ENCODE measurements around the gene CMPK1.
"Not testable (repeated sequence)": the region's sequence is repeated elsewhere in the genome, so short reads cannot be mapped to it uniquely, and the experiment has no call there.

Gene CMPK1

GRCh38 chr1:47333578-47333921 is at the start of gene CMPK1:
Gene CMPK1, plus strand, starts transcription at chr1:47333790. Its CDS starts 156 bp downstream, at chr1:47333946.
- peak within 1 kb of the TSS; percentile 98 for H3K4me3 ChIP-seq (ENCODE audit: low read depth, low read length)
- peak within 1 kb of the TSS; percentile 70 for H3K9ac ChIP-seq (ENCODE audit: low read depth, low read length)
- peak within 1 kb of the TSS; percentile 99 for H3K27ac ChIP-seq (ENCODE audit: low read depth, low read length)
- H3K9me3 ChIP-seq (ENCODE audit: control insufficient read depth, insufficient read depth, low read length), result no peaks in the 10 kb centered on the region
- no peaks in the 10 kb centered on the region for H3K27me3 ChIP-seq (ENCODE audit: control insufficient read depth, insufficient read depth, low read length)
- H3K4me1 ChIP-seq (ENCODE audit: control insufficient read depth, insufficient read depth, low read length), result peaks cover 12% of the 10 kb centered on the region
- H3K36me3 ChIP-seq (ENCODE audit: control insufficient read depth, insufficient read depth, low read length), result no peaks in the 10 kb centered on the region

GRCh38 chr1:47288116-47288515 is 45.5 kb upstream of the CMPK1 start:
- H3K4me1 ChIP-seq (ENCODE audit: control insufficient read depth, insufficient read depth, low read length); H3K9me3 ChIP-seq (ENCODE audit: control insufficient read depth, insufficient read depth, low read length); H3K27me3 ChIP-seq (ENCODE audit: control insufficient read depth, insufficient read depth, low read length); H3K27ac ChIP-seq (ENCODE audit: low read depth, low read length); H3K9ac ChIP-seq (ENCODE audit: low read depth, low read length); H3K4me3 ChIP-seq (ENCODE audit: low read depth, low read length): not testable (repeated sequence)
- peaks cover 83% of the 10 kb centered on the region for H3K36me3 ChIP-seq (ENCODE audit: control insufficient read depth, insufficient read depth, low read length)

GRCh38 chr1:47294863-47295262 is 38.7 kb upstream of the CMPK1 start:
- H3K27me3 ChIP-seq (ENCODE audit: control insufficient read depth, insufficient read depth, low read length); H3K27ac ChIP-seq (ENCODE audit: low read depth, low read length); H3K9ac ChIP-seq (ENCODE audit: low read depth, low read length); H3K4me1 ChIP-seq (ENCODE audit: control insufficient read depth, insufficient read depth, low read length); H3K9me3 ChIP-seq (ENCODE audit: control insufficient read depth, insufficient read depth, low read length); H3K4me3 ChIP-seq (ENCODE audit: low read depth, low read length): not testable (repeated sequence)
- peaks cover 90% of the 10 kb centered on the region for H3K36me3 ChIP-seq (ENCODE audit: control insufficient read depth, insufficient read depth, low read length)

GRCh38 chr1:47295579-47295978 is 38.0 kb upstream of the CMPK1 start:
- H3K27ac ChIP-seq (ENCODE audit: low read depth, low read length), result no peak overlapping the region
- H3K36me3 ChIP-seq (ENCODE audit: control insufficient read depth, insufficient read depth, low read length), result peaks cover 92% of the 10 kb centered on the region
- H3K9ac ChIP-seq (ENCODE audit: low read depth, low read length), result no peak overlapping the region
- no peaks in the 10 kb centered on the region for H3K4me1 ChIP-seq (ENCODE audit: control insufficient read depth, insufficient read depth, low read length)
- no peaks in the 10 kb centered on the region for H3K27me3 ChIP-seq (ENCODE audit: control insufficient read depth, insufficient read depth, low read length)
- H3K4me3 ChIP-seq (ENCODE audit: low read depth, low read length), result no peak overlapping the region
- no peaks in the 10 kb centered on the region for H3K9me3 ChIP-seq (ENCODE audit: control insufficient read depth, insufficient read depth, low read length)

- H3K9ac ChIP-seq (ENCODE audit: low read depth, low read length), result no peak overlapping the region
- H3K36me3 ChIP-seq (ENCODE audit: control insufficient read depth, insufficient read depth, low read length), result peaks cover 99% of the 10 kb centered on the region
- no peaks in the 10 kb centered on the region for H3K4me1 ChIP-seq (ENCODE audit: control insufficient read depth, insufficient read depth, low read length)
- no peaks in the 10 kb centered on the region for H3K27me3 ChIP-seq (ENCODE audit: control insufficient read depth, insufficient read depth, low read length)
- H3K9me3 ChIP-seq (ENCODE audit: control insufficient read depth, insufficient read depth, low read length), result no peaks in the 10 kb centered on the region
- no peak overlapping the region for H3K27ac ChIP-seq (ENCODE audit: low read depth, low read length)
- no peak overlapping the region for H3K4me3 ChIP-seq (ENCODE audit: low read depth, low read length)
These were observed 35.4 kb upstream of the CMPK1 start for GRCh38 chr1:47298025-47298699.

GRCh38 chr1:47302472-47302871 is 31.1 kb upstream of the CMPK1 start:
- Histone ChIP-seq H3K4me1 (ENCODE audit: control insufficient read depth, insufficient read depth, low read length) (peaks cover 3% of the 10 kb centered on the region), H3K36me3 (ENCODE audit: control insufficient read depth, insufficient read depth, low read length) (peaks cover 88% of the 10 kb centered on the region), H3K27ac (ENCODE audit: low read depth, low read length) (no peak overlapping the region), H3K9ac (ENCODE audit: low read depth, low read length) (no peak overlapping the region), H3K4me3 (ENCODE audit: low read depth, low read length) (no peak overlapping the region), H3K27me3 (ENCODE audit: control insufficient read depth, insufficient read depth, low read length) (no peaks in the 10 kb centered on the region), H3K9me3 (ENCODE audit: control insufficient read depth, insufficient read depth, low read length) (no peaks in the 10 kb centered on the region)

GRCh38 chr1:47309427-47309826 is 24.2 kb upstream of the CMPK1 start:
- no peak overlapping the region for H3K4me3 ChIP-seq (ENCODE audit: low read depth, low read length)
- H3K27me3 ChIP-seq (ENCODE audit: control insufficient read depth, insufficient read depth, low read length), result no peaks in the 10 kb centered on the region
- no peaks in the 10 kb centered on the region for H3K9me3 ChIP-seq (ENCODE audit: control insufficient read depth, insufficient read depth, low read length)
- peaks cover 42% of the 10 kb centered on the region for H3K36me3 ChIP-seq (ENCODE audit: control insufficient read depth, insufficient read depth, low read length)
- H3K9ac ChIP-seq (ENCODE audit: low read depth, low read length), result no peak overlapping the region
- peaks cover 16% of the 10 kb centered on the region for H3K4me1 ChIP-seq (ENCODE audit: control insufficient read depth, insufficient read depth, low read length)
- H3K27ac ChIP-seq (ENCODE audit: low read depth, low read length), result no peak overlapping the region

GRCh38 chr1:47313915-47314664 is 19.5 kb upstream of the CMPK1 start, which contains the start of gene STIL:
Gene STIL, minus strand, starts transcription at chr1:47314147. Its CDS starts 3,828 bp downstream, at chr1:47310319.
- H3K4me1 ChIP-seq (ENCODE audit: control insufficient read depth, insufficient read depth, low read length), result 0 out of 2 replicates have a peak, but pooled peaks cover 4% of the 10 kb centered on the region
- H3K27ac ChIP-seq (ENCODE audit: low read depth, low read length), result peak within 1 kb of the TSS; percentile 98
- H3K27me3 ChIP-seq (ENCODE audit: control insufficient read depth, insufficient read depth, low read length), result no peaks in the 10 kb centered on the region
- peak within 1 kb of the TSS; percentile 95 for H3K4me3 ChIP-seq (ENCODE audit: low read depth, low read length)
- H3K9ac ChIP-seq (ENCODE audit: low read depth, low read length), result peak within 1 kb of the TSS; percentile 81
- H3K9me3 ChIP-seq (ENCODE audit: control insufficient read depth, insufficient read depth, low read length), result no peaks in the 10 kb centered on the region
- H3K36me3 ChIP-seq (ENCODE audit: control insufficient read depth, insufficient read depth, low read length), result peaks cover 22% of the 10 kb centered on the region

GRCh38 chr1:47317841-47318240 is 15.7 kb upstream of the CMPK1 start:
- Histone ChIP-seq H3K27me3 (ENCODE audit: control insufficient read depth, insufficient read depth, low read length) (no peaks in the 10 kb centered on the region), H3K27ac (ENCODE audit: low read depth, low read length) (no peak overlapping the region), H3K9ac (ENCODE audit: low read depth, low read length) (no peak overlapping the region), H3K9me3 (ENCODE audit: control insufficient read depth, insufficient read depth, low read length) (no peaks in the 10 kb centered on the region), H3K4me1 (ENCODE audit: control insufficient read depth, insufficient read depth, low read length) (0 out of 2 replicates have a peak, but pooled peaks cover under 1% of the 10 kb centered on the region), H3K4me3 (ENCODE audit: low read depth, low read length) (no peak overlapping the region), H3K36me3 (ENCODE audit: control insufficient read depth, insufficient read depth, low read length) (no peaks in the 10 kb centered on the region)

- H3K9ac ChIP-seq (ENCODE audit: low read depth, low read length), result not testable (repeated sequence)
These were observed 13.6 kb upstream of the CMPK1 start for GRCh38 chr1:47319968-47320367.

GRCh38 chr1:47323599-47324031 is 10.0 kb upstream of the CMPK1 start:
- no peaks in the 10 kb centered on the region for H3K36me3 ChIP-seq (ENCODE audit: control insufficient read depth, insufficient read depth, low read length)
- H3K27ac ChIP-seq (ENCODE audit: low read depth, low read length), result no peak overlapping the region
- H3K4me3 ChIP-seq (ENCODE audit: low read depth, low read length), result no peak overlapping the region
- H3K9me3 ChIP-seq (ENCODE audit: control insufficient read depth, insufficient read depth, low read length), result no peaks in the 10 kb centered on the region
- no peak overlapping the region for H3K9ac ChIP-seq (ENCODE audit: low read depth, low read length)
- H3K4me1 ChIP-seq (ENCODE audit: control insufficient read depth, insufficient read depth, low read length), result no peaks in the 10 kb centered on the region
- H3K27me3 ChIP-seq (ENCODE audit: control insufficient read depth, insufficient read depth, low read length), result no peaks in the 10 kb centered on the region

More at GRCh38 chr1:47319968-47320367, 13.6 kb upstream of the CMPK1 start:
- H3K4me1 ChIP-seq (ENCODE audit: control insufficient read depth, insufficient read depth, low read length); H3K27me3 ChIP-seq (ENCODE audit: control insufficient read depth, insufficient read depth, low read length); H3K4me3 ChIP-seq (ENCODE audit: low read depth, low read length); H3K9me3 ChIP-seq (ENCODE audit: control insufficient read depth, insufficient read depth, low read length); H3K36me3 ChIP-seq (ENCODE audit: control insufficient read depth, insufficient read depth, low read length); H3K27ac ChIP-seq (ENCODE audit: low read depth, low read length): not testable (repeated sequence)

Measured in HUES48 (cell line).